ENCODE results near the gene USP17L20.
"Not testable (repeated sequence)": the region's sequence is repeated elsewhere in the genome, so short reads cannot be mapped to it uniquely, and the experiment has no call there.

Gene USP17L20

GRCh38 chr4:9257824-9258223 lies at the start of gene USP17L20:
USP17L20 (plus strand) TSS chr4:9258124; CDS start chr4:9258124, 0 bp downstream.
- not testable (repeated sequence) for TF ChIP-seq GATA3, GATA2 (IDR thresholded peaks at IDR 0.05; ENCODE audit: low read depth, low read length)

GRCh38 chr4:9210357-9210756 lies 47.6 kb upstream of the USP17L20 start, which contains the start of gene USP17L10:
USP17L10 (plus strand) TSS chr4:9210657; CDS start chr4:9210657, 0 bp downstream.
- not testable (repeated sequence) for TF ChIP-seq GATA2, GATA3 (IDR thresholded peaks at IDR 0.05; ENCODE audit: low read depth, low read length)

- TF ChIP-seq GATA2, GATA3 (IDR thresholded peaks at IDR 0.05; ENCODE audit: low read depth, low read length): not testable (repeated sequence)
These were observed 42.8 kb upstream of the USP17L20 start, which contains the start of gene USP17L11 for GRCh38 chr4:9215105-9215504. USP17L11 (plus strand) TSS chr4:9215405; CDS start chr4:9215405, 0 bp downstream.

GRCh38 chr4:9219852-9220251 lies 38.1 kb upstream of the USP17L20 start, which contains the start of gene USP17L12:
USP17L12 (plus strand) TSS chr4:9220152; CDS start chr4:9220152, 0 bp downstream.
- not testable (repeated sequence) for TF ChIP-seq GATA3, GATA2 (IDR thresholded peaks at IDR 0.05; ENCODE audit: low read depth, low read length)

- not testable (repeated sequence) for TF ChIP-seq GATA2, GATA3 (IDR thresholded peaks at IDR 0.05; ENCODE audit: low read depth, low read length)
These were observed 33.3 kb upstream of the USP17L20 start, which contains the start of gene USP17L13 for GRCh38 chr4:9224596-9224995. USP17L13 (plus strand) TSS chr4:9224896; CDS start chr4:9224896, 0 bp downstream.

GRCh38 chr4:9234085-9234484 lies 23.8 kb upstream of the USP17L20 start, which contains the start of gene USP17L15:
USP17L15 (plus strand) TSS chr4:9234385; CDS start chr4:9234385, 0 bp downstream.
- TF ChIP-seq GATA2, GATA3 (IDR thresholded peaks at IDR 0.05; ENCODE audit: low read depth, low read length): not testable (repeated sequence)

- not testable (repeated sequence) for TF ChIP-seq GATA2, GATA3 (IDR thresholded peaks at IDR 0.05; ENCODE audit: low read depth, low read length)
These were observed 14.3 kb upstream of the USP17L20 start, which contains the start of gene USP17L17 for GRCh38 chr4:9243579-9243978. USP17L17 (plus strand) TSS chr4:9243879; CDS start chr4:9243879, 0 bp downstream.

- TF ChIP-seq GATA2, GATA3 (IDR thresholded peaks at IDR 0.05; ENCODE audit: low read depth, low read length): not testable (repeated sequence)
These were observed 9.8 kb upstream of the USP17L20 start, which contains the start of gene USP17L18 for GRCh38 chr4:9247953-9248680. USP17L18 (plus strand) TSS chr4:9248630; CDS start chr4:9248630, 0 bp downstream.

- not testable (repeated sequence) for TF ChIP-seq GATA2, GATA3 (IDR thresholded peaks at IDR 0.05; ENCODE audit: low read depth, low read length)
These were observed 4.8 kb upstream of the USP17L20 start, which contains the start of gene USP17L19 for GRCh38 chr4:9253078-9253477. USP17L19 (plus strand) TSS chr4:9253378; CDS start chr4:9253378, 0 bp downstream.

- not testable (repeated sequence) for TF ChIP-seq GATA2, GATA3 (IDR thresholded peaks at IDR 0.05; ENCODE audit: low read depth, low read length)
These were observed 4.6 kb downstream of the USP17L20 start, which contains the start of gene USP17L21 for GRCh38 chr4:9262572-9262971. USP17L21 (plus strand) TSS chr4:9262872; CDS start chr4:9262872, 0 bp downstream.

- not testable (repeated sequence) for TF ChIP-seq GATA2, GATA3 (IDR thresholded peaks at IDR 0.05; ENCODE audit: low read depth, low read length)
These were observed 9.4 kb downstream of the USP17L20 start, which contains the start of gene USP17L22 for GRCh38 chr4:9267319-9267718. USP17L22 (plus strand) TSS chr4:9267619; CDS start chr4:9267619, 0 bp downstream.
